NCI-H187 treated with DMSO at 0.1 percent for 48 hours (cell line): ENCODE results near the gene MTM1.

Source experiments
- DNase-seq: peaks from one replicate; lab custom pipeline; 2025; lab: John Stamatoyannopoulos, UW

MTM1 gene

DNA sequence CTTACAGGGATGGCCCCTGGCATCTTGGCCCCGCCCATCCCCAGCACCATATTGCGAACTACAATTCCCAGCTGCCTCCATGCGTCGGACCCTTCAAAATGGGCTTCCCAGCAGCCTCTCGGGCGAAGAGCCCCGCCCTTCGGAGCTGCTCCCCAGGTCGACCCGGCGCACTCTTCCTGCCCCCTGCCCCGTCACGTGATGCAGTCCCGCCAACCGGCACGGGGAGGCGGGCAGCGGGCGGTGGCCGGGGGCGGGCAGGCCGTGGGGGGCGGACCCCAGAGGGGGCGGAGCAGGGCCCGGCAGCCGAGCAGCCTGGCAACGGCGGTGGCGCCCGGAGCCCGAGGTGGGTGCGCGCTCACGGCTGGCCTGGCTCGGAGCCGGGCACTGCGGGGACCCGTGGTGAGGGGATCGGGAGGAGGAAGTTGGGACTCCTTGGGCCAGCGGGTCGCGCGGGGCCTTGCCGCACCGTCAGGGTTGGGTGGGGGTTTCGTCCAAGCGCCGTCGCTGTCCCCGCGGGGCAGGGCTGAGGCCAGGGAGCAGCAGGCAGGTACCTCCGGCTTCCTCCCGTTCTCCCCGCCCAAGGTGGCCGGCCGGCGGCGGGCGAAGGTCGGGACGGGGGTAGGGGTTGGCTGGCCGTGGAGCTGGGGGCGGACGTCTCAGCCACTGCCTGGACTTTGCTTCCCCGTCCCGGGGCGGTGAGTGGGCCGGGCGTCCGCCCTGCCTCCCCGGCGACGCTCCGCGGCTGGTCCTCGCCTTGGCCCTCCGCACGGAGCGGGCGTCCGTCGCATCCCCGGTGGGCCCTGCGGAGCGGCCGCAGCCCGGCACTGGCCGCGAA is at the start of gene MTM1:
Gene MTM1, plus strand, starts transcription at position 302 of the 835 bp plus-strand sequence. CDS start 23,994 bp downstream, outside the sequence.
- peak; percentile 69 for DNase-seq

DNA sequence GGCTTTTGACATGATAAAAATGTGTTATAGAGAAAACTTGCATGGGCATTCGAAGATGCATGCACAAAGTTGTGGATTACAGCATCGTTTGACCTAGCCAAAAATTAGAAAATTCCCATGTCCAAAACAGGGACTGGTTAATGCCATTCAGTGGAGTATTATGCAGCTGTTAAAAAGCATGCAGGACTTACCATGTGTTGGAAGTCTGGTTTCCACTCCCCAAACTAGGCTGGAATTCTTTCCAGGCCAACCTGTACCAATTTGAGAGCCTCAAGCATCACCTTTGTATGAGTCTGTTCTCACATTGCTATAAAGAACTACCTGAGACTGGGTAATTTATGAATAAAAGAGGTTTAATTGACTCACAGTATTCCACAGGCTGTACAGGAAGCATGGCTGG is 45.9 kb upstream of the MTM1 start:
- no peak for DNase-seq

- DNase-seq: no peak
Measured at GRCh38 chrX:150525061-150525919, 43.1 kb upstream of the MTM1 start.

- DNase-seq: no peak
Measured at GRCh38 chrX:150526692-150527091, 41.7 kb upstream of the MTM1 start.

GRCh38 chrX:150527108-150527507 is 41.3 kb upstream of the MTM1 start:
- no peak for DNase-seq

DNA sequence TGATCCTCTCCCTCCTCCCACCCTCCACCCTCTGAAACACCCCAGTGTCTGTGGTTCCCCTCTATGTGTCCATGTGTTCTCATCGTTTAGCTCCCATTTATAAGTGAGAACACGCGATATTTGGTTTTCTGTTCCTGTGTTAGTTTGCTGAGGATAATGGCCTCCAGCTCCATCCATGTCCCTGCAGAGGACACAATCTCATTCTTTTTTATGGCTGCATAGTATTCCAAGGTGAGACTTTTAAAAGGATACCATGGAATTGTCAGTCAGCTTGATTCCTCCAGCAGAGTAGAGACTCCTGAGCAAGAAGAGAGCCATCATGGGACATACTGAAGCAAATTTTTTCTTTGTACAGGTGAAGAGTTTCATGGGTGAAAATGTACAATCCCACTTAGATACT is 38.8 kb upstream of the MTM1 start:
- no peak for DNase-seq

- DNase-seq: no peak
Measured at GRCh38 chrX:150530821-150531220, 37.6 kb upstream of the MTM1 start.

DNA sequence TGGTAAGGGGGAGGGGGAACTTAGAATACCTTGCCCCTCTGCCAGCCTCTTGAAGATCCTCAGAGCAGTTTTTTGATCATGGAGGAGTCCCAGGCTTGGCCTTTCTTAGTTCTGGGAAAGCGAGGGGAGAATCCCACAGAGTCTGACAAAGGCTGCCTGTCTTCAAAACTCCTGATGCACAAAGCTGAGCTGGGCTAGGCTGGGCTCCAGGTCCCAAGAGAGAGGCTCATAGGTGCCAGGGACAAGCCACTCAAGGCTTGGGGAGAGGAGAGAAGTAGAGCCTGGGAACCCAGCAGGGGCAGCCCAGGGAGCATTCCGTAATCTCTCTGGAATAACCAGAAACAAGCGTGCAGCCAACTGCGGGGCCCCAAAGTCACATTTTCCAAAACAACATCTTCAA is 37.0 kb upstream of the MTM1 start:
- DNase-seq: no peak

DNA sequence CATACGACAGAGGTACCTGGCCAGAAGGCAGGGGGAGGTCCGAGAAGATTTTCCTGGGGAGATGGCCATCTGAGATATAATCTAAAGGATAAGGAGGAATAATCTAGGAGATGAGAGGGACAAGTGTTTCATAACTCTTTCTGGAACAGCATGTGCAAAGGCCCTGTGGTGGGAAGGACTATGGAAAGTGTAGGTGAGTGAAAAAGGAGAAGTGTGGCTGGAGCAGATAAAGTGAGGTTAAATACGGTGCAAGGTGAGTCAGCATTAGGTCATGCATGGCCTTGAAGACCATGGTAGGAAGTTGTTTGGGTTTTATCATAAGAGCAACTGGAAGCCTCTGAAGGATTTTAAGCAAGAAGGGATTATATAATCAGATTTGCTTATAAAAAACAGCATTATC is 34.6 kb upstream of the MTM1 start:
- DNase-seq: no peak

DNA sequence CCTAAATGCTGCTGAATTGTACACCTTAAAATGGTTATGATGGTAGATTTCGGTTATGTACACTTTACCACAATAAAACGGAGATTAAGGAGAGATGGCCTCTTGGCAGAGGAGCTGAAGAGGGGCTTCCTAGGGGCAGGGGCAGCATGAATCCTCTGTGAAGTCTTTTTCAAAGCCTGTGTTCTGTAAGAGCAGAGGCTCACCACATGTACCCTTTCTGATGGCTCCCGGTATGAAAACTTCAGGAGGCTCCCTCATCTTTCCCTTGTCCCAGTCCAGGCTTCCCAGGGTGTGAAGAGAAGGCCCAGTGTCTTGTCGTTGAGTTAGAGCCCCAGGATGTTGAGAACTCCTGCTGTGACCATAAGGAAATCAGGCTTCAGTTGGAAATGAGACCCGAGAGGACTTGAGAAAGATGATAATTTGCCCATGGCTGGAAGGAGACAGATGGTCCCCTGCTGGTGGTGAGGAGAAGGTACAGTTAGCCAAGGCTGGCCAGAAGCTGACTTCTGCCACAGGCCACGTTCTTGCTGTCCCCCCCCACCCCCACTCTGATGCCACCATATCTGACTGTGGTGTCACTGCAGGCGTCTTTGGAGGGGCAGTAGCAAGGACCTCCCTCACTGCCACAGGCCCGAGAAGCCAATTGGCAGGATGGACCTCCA is 31.8 kb upstream of the MTM1 start:
- DNase-seq: no peak

GRCh38 chrX:150537851-150538250 is 30.6 kb upstream of the MTM1 start:
- no peak for DNase-seq

- DNase-seq: no peak
Measured at GRCh38 chrX:150540965-150541364, 27.5 kb upstream of the MTM1 start.

DNA sequence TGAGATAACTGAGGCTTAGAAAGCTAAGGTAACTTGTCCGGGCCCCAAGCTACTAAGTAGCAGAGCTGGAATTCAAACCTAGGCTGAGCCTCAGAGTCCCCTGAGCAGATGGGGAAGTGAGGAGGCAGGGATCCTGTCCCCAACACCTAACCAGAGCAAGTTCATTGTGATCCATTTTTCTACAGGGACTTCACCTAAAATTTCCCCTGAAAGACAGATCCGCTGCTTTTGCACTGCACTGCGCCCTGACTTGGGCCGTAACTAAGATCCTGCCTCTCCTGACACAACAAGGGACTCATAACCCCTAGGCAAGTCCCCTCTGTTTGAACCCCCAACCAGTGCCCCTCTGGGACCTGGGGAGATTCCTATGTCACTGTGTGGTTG is 25.6 kb upstream of the MTM1 start:
- no peak for DNase-seq

- DNase-seq: no peak
Measured at GRCh38 chrX:150543230-150544155, 24.9 kb upstream of the MTM1 start.

DNA sequence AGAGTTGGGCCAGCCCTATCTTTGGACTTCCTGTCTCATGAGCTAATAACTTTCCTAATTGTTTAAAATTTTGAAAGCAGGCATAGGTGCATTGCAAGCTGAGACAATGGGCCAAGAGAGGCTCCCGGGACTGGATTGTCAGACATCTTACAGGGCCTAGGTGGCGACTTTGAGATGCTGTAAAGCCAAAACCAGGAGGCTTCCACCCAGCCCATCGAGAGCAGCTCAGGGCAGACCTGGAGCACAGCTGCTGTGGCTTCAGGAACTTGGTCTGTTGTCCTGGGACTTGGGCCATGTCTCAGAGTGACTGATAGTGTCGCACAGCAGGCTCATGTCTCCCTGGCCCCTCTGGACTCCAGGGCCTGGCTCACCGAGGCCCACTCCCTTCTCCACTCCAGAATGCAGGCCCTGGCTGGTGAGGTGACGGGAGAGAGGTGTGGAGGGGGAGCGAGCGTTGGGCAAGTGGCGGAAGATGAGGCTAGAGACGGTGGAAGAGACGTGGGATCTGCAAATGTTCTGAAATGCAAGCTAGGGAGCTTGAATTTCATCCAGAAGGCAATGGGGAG is 24.1 kb upstream of the MTM1 start:
- DNase-seq: no peak

DNA sequence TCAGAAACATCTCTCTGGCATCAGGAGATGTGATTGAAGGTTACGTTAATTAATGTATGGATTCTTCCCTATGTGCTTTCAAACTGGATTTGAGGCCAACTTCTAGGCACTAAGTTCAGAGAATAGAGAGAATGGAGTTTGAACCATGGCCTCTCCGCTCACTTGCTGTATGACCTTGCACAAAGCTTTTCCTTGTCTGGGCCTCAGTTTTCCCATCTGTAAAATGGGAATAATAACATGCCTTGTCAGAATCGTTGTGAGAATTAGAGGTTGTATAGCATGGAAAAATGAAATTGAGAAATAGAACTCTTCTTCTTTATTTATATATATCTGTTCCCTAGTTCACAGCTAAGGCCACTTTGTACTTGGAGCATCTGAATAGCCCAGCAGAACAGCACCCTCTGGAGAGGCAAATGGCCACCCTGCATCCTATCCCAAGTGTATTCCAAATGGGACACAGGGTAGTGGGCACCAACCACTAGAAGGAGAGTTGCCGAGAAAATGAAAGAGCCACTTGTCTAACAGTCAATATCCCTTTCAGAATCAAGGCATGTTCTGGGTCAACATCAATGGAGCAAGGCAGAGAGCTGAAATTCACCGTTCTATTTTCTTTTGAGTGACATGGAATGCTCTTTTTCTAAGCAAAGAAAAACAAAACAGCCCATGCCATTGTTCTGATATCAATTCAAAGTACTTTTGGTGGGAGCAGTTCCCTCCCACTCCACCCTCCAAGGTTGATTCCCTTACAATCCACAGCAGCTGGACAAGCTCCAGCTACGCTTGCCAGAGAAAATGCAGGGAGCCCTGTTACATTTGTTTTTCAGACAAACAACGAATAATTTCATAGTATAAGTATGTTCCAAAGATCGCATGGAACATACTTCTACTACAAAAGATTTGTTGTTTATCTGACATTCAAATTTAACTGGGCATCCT is 23.3 kb upstream of the MTM1 start:
- DNase-seq: no peak

DNA sequence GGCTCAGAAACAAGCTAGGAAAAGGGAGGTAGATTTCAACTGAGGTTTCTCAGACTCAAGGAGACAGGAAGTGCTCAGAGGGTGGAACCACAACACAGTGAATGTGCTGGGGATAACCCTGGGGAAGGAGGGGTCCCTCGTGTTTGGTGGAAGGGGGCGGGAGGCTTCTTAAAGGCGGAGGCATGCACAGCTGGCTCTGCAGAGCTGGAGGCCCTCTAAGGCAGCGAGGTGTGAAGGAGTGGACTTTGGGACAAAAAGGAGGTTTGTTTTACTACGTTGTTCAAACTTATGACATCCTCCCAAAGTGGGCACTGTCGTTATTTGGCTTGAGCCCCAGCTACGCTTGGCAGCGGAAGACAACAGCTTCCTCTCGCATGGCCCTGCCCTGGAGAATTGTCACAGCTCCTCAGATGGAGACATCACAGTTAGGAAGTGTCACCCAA is 21.7 kb upstream of the MTM1 start:
- no peak for DNase-seq

- no peak for DNase-seq
Measured at GRCh38 chrX:150547375-150548115, 20.9 kb upstream of the MTM1 start.

- DNase-seq: no peak
Measured at GRCh38 chrX:150548251-150548650, 20.2 kb upstream of the MTM1 start.
